ENCODE measurements around the gene PHIP.
A peak's percentile ranks its signal among the peaks of the same experiment; 100 is the strongest.

The PHIP gene

DNA sequence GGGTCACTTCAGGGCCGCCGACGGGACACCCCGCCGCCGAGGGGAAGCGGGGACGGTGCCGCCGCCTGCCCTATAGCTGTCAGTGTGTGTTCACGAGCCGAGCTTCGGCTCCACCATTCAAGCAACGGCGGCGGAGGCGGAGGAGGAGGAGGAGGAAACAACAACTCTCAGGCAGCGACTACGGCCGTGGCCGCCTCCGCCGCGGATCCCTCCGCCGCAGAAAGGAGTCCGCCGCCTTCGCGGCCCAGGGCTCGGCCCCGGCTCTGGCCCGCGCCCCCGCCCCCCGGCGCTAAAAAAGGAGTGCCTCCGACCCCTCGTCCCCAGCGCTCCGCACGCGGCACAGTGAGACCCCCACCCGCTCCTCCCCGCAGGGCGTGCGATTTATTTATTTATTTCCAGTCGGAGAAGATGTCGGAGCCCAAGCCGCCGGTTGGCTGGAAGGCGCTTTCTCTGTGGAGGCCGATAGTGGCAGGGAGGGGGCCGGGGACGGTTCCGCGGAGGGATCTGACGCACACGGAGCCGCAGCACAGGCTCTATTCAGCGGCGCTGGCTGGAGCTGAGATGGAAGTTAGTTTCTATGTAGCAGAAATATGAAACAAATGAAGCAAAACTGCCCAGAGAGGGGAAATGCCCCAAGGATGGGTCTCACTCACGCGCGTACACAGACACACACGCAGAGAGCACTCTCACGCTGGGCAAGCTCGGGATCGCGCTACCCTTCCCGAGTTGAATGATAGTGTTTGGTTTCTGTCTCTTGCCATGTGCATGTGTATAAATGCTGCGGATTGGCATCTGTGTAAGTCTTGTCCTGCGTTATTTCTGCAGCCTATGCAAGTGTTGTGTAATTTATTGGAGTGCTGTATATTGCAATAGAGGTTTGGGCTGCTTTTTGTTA is at the start of gene PHIP:
Gene PHIP, minus strand, starts transcription at position 180 of the 895 bp plus-strand sequence. CDS start 186 bp downstream, outside the sequence.
- peak; percentile 80 for DNase-seq (ENCODE audit: low spot score)
- TF ChIP-seq, protein P1, sequence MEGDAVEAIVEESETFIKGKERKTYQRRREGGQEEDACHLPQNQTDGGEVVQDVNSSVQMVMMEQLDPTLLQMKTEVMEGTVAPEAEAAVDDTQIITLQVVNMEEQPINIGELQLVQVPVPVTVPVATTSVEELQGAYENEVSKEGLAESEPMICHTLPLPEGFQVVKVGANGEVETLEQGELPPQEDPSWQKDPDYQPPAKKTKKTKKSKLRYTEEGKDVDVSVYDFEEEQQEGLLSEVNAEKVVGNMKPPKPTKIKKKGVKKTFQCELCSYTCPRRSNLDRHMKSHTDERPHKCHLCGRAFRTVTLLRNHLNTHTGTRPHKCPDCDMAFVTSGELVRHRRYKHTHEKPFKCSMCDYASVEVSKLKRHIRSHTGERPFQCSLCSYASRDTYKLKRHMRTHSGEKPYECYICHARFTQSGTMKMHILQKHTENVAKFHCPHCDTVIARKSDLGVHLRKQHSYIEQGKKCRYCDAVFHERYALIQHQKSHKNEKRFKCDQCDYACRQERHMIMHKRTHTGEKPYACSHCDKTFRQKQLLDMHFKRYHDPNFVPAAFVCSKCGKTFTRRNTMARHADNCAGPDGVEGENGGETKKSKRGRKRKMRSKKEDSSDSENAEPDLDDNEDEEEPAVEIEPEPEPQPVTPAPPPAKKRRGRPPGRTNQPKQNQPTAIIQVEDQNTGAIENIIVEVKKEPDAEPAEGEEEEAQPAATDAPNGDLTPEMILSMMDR (IDR thresholded peaks at IDR 0.05; ENCODE audit: borderline replicate concordance, control extremely low read depth, extremely low read depth, insufficient read depth, missing control alignments): no peak
- in situ Hi-C loops (cut with MboI; ENCODE audit: low sequenced_read_pairs, unreplicated experiment): no loop called here

DNA sequence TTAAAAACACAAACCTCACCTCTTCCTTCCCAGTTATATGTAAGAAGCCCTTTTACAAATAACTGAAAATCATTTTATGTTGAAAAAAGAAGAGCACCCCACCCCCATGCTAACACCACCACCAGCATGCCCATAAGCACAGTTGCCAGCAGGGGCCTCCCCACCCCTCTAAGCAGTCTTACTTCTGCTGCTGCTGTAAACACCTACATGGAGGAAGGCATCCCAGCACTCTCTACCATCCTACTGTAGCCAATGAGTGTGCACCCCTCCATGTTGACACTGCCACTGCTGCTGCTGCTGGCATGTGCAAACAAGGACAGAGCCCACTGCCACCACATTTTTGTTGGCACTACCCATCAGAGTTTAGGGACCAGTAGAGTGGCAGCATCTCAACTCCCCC is 49.6 kb upstream of the PHIP start:
- in situ Hi-C loops (cut with MboI; ENCODE audit: low sequenced_read_pairs, unreplicated experiment): no loop called here
- DNase-seq (ENCODE audit: low spot score): no peak
- TF ChIP-seq, protein P1 (IDR thresholded peaks at IDR 0.05; ENCODE audit: borderline replicate concordance, control extremely low read depth, extremely low read depth, insufficient read depth, missing control alignments): no peak

DNA sequence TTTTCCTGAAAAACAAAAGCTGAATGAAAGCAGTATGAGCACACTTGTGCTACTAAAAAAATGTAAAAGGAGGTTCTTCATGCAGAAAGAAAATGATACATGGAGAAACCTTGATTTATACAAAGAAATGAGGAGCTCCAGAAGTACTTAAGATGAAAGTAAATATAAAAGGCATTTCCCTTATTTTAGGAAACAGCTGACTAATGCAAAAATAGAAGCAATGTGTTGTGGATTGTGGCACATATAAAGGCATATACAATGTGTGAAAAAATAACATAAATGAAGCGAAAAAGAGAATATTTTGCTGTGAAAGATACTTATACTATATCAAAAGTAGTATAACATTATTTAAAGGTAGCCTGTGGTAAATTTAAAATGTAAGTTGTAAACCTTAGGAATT is 41.2 kb upstream of the PHIP start:
- TF ChIP-seq, protein P1 (IDR thresholded peaks at IDR 0.05; ENCODE audit: borderline replicate concordance, control extremely low read depth, extremely low read depth, insufficient read depth, missing control alignments): no peak
- in situ Hi-C loops (cut with MboI; ENCODE audit: low sequenced_read_pairs, unreplicated experiment): no loop called here
- DNase-seq (ENCODE audit: low spot score): no peak

DNA sequence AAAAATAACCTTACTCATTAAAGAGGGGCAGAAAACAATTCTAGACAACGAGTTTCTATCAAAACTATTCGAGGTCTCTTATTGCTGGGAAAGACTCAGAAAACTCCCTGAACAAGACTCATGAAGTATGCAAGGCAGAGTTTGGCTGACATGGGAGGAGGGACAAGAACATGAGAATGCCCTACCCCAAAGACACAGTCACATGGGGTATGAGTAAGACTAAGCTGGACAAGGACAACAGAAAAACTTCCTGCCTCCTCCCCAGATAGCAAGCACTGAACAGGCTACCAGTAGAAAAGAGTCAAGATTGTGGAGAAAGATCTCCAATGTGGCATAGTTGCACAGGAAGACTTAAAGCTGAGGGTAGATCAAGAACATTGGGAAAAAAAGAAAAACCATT is 39.7 kb upstream of the PHIP start:
- in situ Hi-C loops (cut with MboI; ENCODE audit: low sequenced_read_pairs, unreplicated experiment): no loop called here
- TF ChIP-seq, protein P1 (IDR thresholded peaks at IDR 0.05; ENCODE audit: borderline replicate concordance, control extremely low read depth, extremely low read depth, insufficient read depth, missing control alignments): no peak
- no peak for DNase-seq (ENCODE audit: low spot score)

DNA sequence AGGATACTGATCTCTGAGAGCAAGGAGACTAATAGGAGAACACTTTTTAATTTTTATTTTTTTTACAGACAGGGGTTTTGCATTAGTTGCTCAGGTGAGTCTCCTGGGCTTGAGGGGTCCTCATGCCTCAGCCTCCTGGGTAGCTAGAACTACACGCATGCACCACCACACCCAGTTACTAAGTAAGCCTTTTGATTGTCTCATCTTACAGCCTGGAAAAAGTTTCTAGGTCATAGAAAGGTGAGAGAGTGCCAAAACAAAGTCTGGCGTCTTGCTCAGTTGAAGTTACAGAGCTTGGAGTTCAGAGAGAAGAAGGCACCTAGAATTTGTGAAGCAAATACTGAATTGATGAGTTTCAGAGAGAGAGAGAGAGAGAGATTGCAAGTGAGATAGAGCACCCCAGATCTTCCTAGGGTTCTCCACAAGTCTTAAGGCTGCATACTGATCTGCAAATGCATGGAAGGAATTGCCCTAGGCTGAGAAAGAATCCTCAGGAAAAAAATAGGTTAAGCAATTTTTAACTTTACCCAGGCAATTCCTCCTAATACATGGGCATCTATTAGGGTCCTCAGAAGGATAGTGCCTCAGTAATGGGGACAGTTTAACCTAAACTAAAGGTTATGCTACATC is 37.6 kb upstream of the PHIP start:
- TF ChIP-seq, protein P1 (IDR thresholded peaks at IDR 0.05; ENCODE audit: borderline replicate concordance, control extremely low read depth, extremely low read depth, insufficient read depth, missing control alignments): no peak
- in situ Hi-C loops (cut with MboI; ENCODE audit: low sequenced_read_pairs, unreplicated experiment): no loop called here
- no peak for DNase-seq (ENCODE audit: low spot score)

DNA sequence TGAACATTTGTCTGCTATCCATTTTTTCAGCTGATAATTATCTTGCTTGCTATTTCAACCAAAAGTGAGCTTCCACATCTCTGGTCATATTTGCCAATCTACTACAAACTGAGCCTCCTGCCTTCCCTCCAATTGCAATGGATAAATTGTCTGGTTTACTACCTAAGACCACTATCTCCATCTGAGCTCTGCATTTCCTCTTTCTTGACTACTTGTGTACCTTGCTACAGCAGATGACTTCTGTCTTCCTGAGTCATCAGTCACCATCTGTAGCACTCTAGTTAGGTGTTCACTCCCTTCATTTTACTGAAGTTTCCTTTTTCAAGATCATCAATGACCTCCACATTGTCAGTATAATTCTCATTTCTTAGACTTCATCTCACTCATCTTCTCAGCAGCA is 33.5 kb upstream of the PHIP start:
- TF ChIP-seq, protein P1 (IDR thresholded peaks at IDR 0.05; ENCODE audit: borderline replicate concordance, control extremely low read depth, extremely low read depth, insufficient read depth, missing control alignments): no peak
- no peak for DNase-seq (ENCODE audit: low spot score)
- in situ Hi-C loops (cut with MboI; ENCODE audit: low sequenced_read_pairs, unreplicated experiment): no loop called here

All from GM13976 (cell line).